Tibial nerve (tissue), 4 donors: Measurements from ENCODE around the gene PCNX2. TPM values are rescaled to one million over a fixed set of nuclear protein-coding genes. Genes with fewer than 3 reads are reported as not detected.

ENCODE experiments used
- DNase-seq, 2 donors: peaks; one replicate each; pipeline ENCODE4 v3.0.0-alpha.2; 2019; ENCODE audit warnings: low spot score in 2 of 2
- H3K27ac ChIP-seq, 4 donors: fragments of 200-600 bp; sonication (generic) in 3 of 4; one replicate each; pipeline ENCODE4 v1.5.1; 2017 to 2019; ENCODE audit warnings: mild to moderate bottlenecking in 1 of 4
- H3K27me3 ChIP-seq, 2 donors: fragments of 200-600 bp; sonication (generic) in 1 of 2; one replicate each; pipeline versions ENCODE4 v1.5.1 to v1.6.0; 2017 to 2019
- H3K36me3 ChIP-seq, 3 donors: fragments of 200-600 bp; sonication (generic); one replicate each; pipeline ENCODE4 v1.5.1; 2018 to 2019
- H3K4me1 ChIP-seq, 4 donors: fragments of 200-600 bp; sonication (generic) in 3 of 4; one replicate each; pipeline ENCODE4 v1.5.1; 2017 to 2019
- H3K4me3 ChIP-seq, 4 donors: fragments of 200-600 bp; sonication (generic) in 3 of 4; one replicate each; pipeline ENCODE4 v1.5.1; 2017 to 2019; ENCODE audit warnings: mild to moderate bottlenecking in 1 of 4, moderate library complexity in 1 of 4
- H3K9me3 ChIP-seq, 4 donors: fragments of 200-600 bp; sonication (generic) in 3 of 4; one replicate each; pipeline ENCODE4 v1.5.1; 2017 to 2019
- CTCF ChIP-seq, 5 experiments: fragments of 200-600 bp in 3 of 5; fragments of 450-650 bp in 2 of 5; sonication (generic) in 3 of 5; IDR thresholded peaks; one replicate each; pipeline ENCODE4 v1.5.1; 2016 to 2019; ENCODE audit warnings: antibody characterized with exemption in 5 of 5, mild to moderate bottlenecking in 3 of 5, moderate library complexity in 2 of 5
- EP300 ChIP-seq, 2 donors: sonication (generic); formaldehyde crosslinking; IDR thresholded peaks; one replicate each; pipeline ENCODE4 v1.6.1; 2017; ENCODE audit warnings: antibody characterized with exemption in 2 of 2, mild to moderate bottlenecking in 1 of 2
- POLR2A ChIP-seq, 2 donors: fragments of 450-650 bp; IDR thresholded peaks; one replicate each; pipeline ENCODE4 v1.6.1; 2017; ENCODE audit warnings: antibody characterized with exemption in 2 of 2, mild to moderate bottlenecking in 2 of 2, moderate library complexity in 2 of 2
- WGBS, 2 donors: methylation state at CpG; one replicate each; pipeline ENCODE4 v1.1.5; 2018; 5-methylcytosine and 5-hydroxymethylcytosine counted together
- total RNA-seq, 4 donors: library from RNA; depleted of rRNA; stranded (reverse); fragments of >200 nt; gene quantifications; one replicate each; pipeline ENCODE4 v1.1.0, GENCODE V29; 2016

Gene PCNX2
- total RNA-seq, 4 donors from 2014 or later, result 10.2 to 32.1 (median 19.2) TPM

DNA sequence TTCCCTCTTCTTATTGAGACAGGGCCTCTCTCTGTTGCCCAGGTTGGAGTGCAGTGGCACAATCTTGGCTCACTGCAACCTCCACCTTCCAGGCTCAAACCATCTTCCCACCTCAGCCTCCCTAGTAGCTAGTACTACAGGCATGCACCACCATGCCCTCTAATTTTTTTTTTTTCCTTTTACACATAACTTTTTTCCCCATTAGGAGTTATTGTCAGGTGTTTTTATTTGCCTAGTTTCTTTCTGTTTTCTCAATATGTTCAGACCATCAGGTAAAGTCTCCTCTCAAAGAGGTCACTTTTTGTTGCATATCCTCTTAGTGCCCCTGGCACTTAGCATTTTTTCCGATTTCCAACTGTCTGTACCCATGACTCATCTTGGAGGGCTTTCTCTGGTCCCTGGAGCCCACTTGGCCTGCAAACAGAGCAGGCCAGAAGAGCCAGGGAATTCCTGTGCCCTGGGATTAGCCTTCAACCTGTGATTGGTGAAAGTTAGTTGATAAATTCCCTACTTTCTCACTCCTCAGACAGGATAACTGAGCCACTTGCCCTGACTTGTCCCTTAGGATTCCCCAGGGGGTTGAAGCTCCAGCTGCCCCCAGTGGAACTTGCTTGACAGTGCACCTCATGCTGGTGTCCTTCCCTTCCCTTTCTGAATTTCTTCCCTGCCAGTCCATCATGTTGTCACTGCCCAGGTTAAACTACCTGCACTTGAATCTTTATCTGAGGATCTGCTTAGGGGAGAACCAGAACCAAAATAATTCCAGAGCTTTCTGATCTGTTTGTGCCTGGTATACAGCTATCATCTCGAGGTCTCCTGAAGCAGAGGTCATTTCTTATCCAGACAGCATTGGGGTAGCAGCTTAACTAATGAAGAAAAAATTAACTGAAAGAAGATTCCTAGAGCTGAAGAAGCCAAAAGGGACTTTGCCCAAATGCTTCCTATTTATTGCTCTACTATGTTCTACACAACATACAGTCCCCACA is 342.7 kb downstream of the PCNX2 start:
- peak; percentile 21 to 52 (median 33) for TF ChIP-seq CTCF (IDR thresholded peaks at IDR 0.05)
- TF ChIP-seq POLR2A (IDR thresholded peaks at IDR 0.05), result no peak
- 91 to 96% methylated on average over 2 of the region's 2 CpGs for WGBS, 2 donors

GRCh38 chr1:232951605-232952004 is 343.9 kb downstream of the PCNX2 start:
- Histone ChIP-seq H3K4me1 (peaks cover 0 to 30% (median 11%) of the 10 kb centered on the region in 4 donors), H3K27me3 (no peaks in the 10 kb centered on the region), H3K27ac (no peak overlapping the region), H3K36me3 (peaks cover 0 to 11% (median 0%) of the 10 kb centered on the region in 3 donors), H3K4me3 (peak overlapping the region in 2 of 4 donors; percentile 69 to 82), H3K9me3 (no peaks in the 10 kb centered on the region)
- no peak for DNase-seq
- TF ChIP-seq CTCF (IDR thresholded peaks at IDR 0.05), result no peak
- no peak for TF ChIP-seq EP300 (IDR thresholded peaks at IDR 0.05)
- no peak for TF ChIP-seq POLR2A (IDR thresholded peaks at IDR 0.05)
- WGBS, 2 donors, result 31 to 45% methylated on average over 1 of the region's 1 CpG

More for the DNA sequence above, 342.7 kb downstream of the PCNX2 start:
- peaks cover 0 to 23% (median 0%) of the 10 kb centered on the region in 3 donors for H3K36me3 ChIP-seq
- H3K9me3 ChIP-seq, result peaks cover 0 to under 1% (median 0%) of the 10 kb centered on the region in 4 donors
- H3K27me3 ChIP-seq, result no peaks in the 10 kb centered on the region
- no peak overlapping the region for H3K4me3 ChIP-seq
- peaks cover 0 to 30% (median 11%) of the 10 kb centered on the region in 4 donors for H3K4me1 ChIP-seq
- no peak for DNase-seq
- H3K27ac ChIP-seq, result no peak overlapping the region

- DNase-seq, result no peak
- Histone ChIP-seq H3K36me3 (peaks cover 0 to 7% (median 0%) of the 10 kb centered on the region in 3 donors), H3K9me3 (no peaks in the 10 kb centered on the region), H3K4me3 (peak overlapping the region; percentile 69 to 82 (median 82)), H3K4me1 (peaks cover 0 to 30% (median 11%) of the 10 kb centered on the region in 4 donors), H3K27me3 (no peaks in the 10 kb centered on the region), H3K27ac (peak overlapping the region in 2 of 4 donors; percentile 80 to 89)
- TF ChIP-seq CTCF (IDR thresholded peaks at IDR 0.05), result no peak
- WGBS, 2 donors, result 25 to 26% methylated on average over 5 of the region's 5 CpGs
Observed at GRCh38 chr1:232951180-232951579, 344.3 kb downstream of the PCNX2 start.

DNA sequence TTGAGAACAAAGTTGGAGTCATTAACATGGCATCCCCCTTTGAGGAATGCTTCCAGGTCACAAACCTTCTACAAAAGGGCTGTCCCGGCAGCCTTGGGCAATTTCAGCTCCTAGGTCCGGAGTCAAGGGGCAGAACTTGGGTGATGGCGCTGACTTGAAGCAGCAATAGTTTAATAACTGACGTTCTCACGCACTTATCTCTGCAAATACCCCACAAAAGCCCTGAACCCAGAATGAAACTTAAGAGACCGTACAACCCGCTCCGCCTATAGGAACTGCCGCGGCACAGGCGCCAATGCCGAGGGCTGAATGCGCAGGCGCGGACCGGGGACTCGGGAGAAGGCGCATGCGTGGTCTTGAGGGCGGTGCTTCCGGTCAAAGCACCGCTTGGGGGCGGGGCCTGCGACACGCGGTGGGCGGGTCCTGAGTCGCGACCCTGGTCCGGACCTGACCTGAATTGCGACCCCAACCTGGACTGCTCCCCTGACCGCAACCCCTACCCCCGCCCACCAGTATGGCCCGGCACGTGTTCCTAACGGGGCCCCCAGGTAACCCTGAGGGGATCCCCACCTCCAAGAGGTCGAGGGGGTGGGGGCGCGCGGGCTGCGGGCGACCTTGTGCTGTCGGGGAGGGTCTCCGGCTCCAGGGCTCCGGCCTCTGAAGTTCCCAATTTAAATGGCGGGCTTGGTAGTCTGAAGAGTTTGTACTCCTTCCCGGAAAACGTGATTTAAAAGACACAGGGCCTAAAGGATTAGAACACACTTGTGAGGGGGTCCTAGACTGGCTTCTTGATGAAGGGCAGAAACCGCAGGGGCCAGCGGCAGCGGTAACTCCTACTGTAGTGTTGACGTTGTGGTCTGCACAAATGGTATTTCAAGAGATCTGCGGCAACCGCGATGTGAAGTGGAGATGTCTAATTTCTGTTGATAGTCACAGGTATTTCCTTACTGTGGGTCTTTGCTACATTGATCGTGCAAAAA is 345.0 kb downstream of the PCNX2 start, which contains the start of gene NTPCR:
Gene NTPCR, plus strand, starts transcription at position 415 of the 980 bp plus-strand sequence. Its CDS starts 100 bp downstream, at position 515.
- Histone ChIP-seq H3K4me1 (peaks cover 0 to 30% (median 11%) of the 10 kb centered on the region in 4 donors), H3K27ac (peak within 1 kb of the TSS in 3 of 4 donors; percentile 73 to 89 (median 80)), H3K27me3 (no peaks in the 10 kb centered on the region), H3K4me3 (peak within 1 kb of the TSS; percentile 69 to 82 (median 82)), H3K36me3 (no peaks in the 10 kb centered on the region), H3K9me3 (no peaks in the 10 kb centered on the region)
- DNase-seq, result peak; percentile 79 to 83
- TF ChIP-seq EP300 (IDR thresholded peaks at IDR 0.05) (peak; percentile 51 to 72), CTCF (IDR thresholded peaks at IDR 0.05) (peak in 3 of 5 experiments; percentile 6 to 48 (median 29)), POLR2A (IDR thresholded peaks at IDR 0.05) (peak in 1 of 2 donors; percentile 38)
- 1% methylated on average over 50 to 52 of the region's 56 CpGs for WGBS, 2 donors
